NT2/D1 (cell line): ENCODE results near the gene ACACB.

Experiments used
- SUZ12 ChIP-seq: IDR thresholded peaks from 2 replicates; pipeline ENCODE4 v1.6.1; 2011; ENCODE audit not compliant: insufficient read length, insufficient read depth; ENCODE audit errors: extremely low read depth
- YY1 ChIP-seq: IDR thresholded peaks from 2 replicates; pipeline ENCODE4 v1.6.1; 2011; ENCODE audit not compliant: insufficient read length, insufficient read depth
- ZNF274 ChIP-seq: IDR thresholded peaks from 2 replicates; pipeline ENCODE4 v1.6.1; 2011; ENCODE audit warnings: mild to moderate bottlenecking, low read depth, low read length

GRCh38 chr12:109202770-109203169, 86.4 kb downstream of the ACACB start:
- no peak for TF ChIP-seq YY1
- no peak for TF ChIP-seq SUZ12
- TF ChIP-seq ZNF274: no peak
